Activated T-helper 17 cell treated with anti-CD3 and anti-CD28 coated beads, Interleukin-2, amount 50 U/mL, for 72 hours (primary cell): ENCODE results near the gene NR1I3. TPM values are rescaled to one million over a fixed set of nuclear protein-coding genes. Genes with fewer than 3 reads are reported as not detected.

ENCODE experiments used
- ATAC-seq: fragments of 150-1000 bp; cut with Tn5 transposase; replicated peaks from 2 replicates; pipeline ENCODE4 v1.10.0; 2021; ENCODE audit warnings: mild to moderate bottlenecking, moderate library complexity
- H3K27ac Mint-ChIP-seq: one replicate; pipeline ENCODE4 v1.8.0; 2022; ENCODE audit warnings: mixed read lengths
- H3K27me3 Mint-ChIP-seq: one replicate; pipeline ENCODE4 v1.8.0; 2022; ENCODE audit warnings: mixed read lengths
- H3K36me3 Mint-ChIP-seq: one replicate; pipeline ENCODE4 v1.8.0; 2022; ENCODE audit warnings: low read depth, mild to moderate bottlenecking, mixed read lengths
- H3K4me1 Mint-ChIP-seq: one replicate; pipeline ENCODE4 v1.8.0; 2022; ENCODE audit warnings: mixed read lengths
- H3K4me3 Mint-ChIP-seq: one replicate; pipeline ENCODE4 v1.8.0; 2022; ENCODE audit warnings: mild to moderate bottlenecking, mixed read lengths
- H3K9me3 Mint-ChIP-seq: one replicate; pipeline ENCODE4 v1.8.0; 2022; ENCODE audit warnings: mixed read lengths
- total RNA-seq, 2 donors: library from RNA; stranded (reverse); gene quantifications; one replicate each; pipeline ENCODE4 v1.2.3, GENCODE V29; 2022

The NR1I3 gene
- total RNA-seq, 2 donors from 2014 or later: not detected

- no peaks in the 10 kb centered on the region for H3K9me3 Mint-ChIP-seq
- H3K27me3 Mint-ChIP-seq: no peaks in the 10 kb centered on the region
- H3K27ac Mint-ChIP-seq: peak overlapping the region; percentile 79
- H3K4me1 Mint-ChIP-seq: peaks cover 8% of the 10 kb centered on the region
- H3K4me3 Mint-ChIP-seq: no peak overlapping the region
- peaks cover 19% of the 10 kb centered on the region for H3K36me3 Mint-ChIP-seq
- ATAC-seq: no peak
These were observed 19.5 kb downstream of the NR1I3 start for GRCh38 chr1:161218301-161219077.

DNA sequence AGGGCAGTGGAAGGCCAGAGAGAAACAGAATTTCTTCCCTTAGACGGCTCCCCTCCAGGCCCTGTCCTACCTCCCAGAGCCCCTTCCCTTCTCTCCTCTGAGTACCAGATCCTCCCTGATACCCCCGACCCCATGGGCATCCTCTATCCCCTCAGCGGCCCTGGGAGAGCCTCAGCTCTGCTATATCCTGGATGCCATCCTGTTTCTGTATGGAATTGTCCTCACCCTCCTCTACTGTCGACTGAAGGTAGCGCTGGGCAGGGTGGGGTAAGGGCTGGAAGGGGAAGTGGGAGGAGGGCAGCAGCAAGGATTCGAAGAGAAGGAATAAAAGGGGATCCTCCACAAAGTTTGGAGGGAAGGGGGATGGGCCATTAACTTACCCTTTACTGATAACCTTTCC lies 20.2 kb downstream of the NR1I3 start:
- no peaks in the 10 kb centered on the region for H3K9me3 Mint-ChIP-seq
- H3K27me3 Mint-ChIP-seq: no peaks in the 10 kb centered on the region
- H3K36me3 Mint-ChIP-seq: peaks cover 25% of the 10 kb centered on the region
- no peak overlapping the region for H3K4me3 Mint-ChIP-seq
- peak overlapping the region; percentile 79 for H3K27ac Mint-ChIP-seq
- ATAC-seq: no peak
- peaks cover 8% of the 10 kb centered on the region for H3K4me1 Mint-ChIP-seq

GRCh38 chr1:161216945-161217712 lies 20.9 kb downstream of the NR1I3 start:
- H3K4me3 Mint-ChIP-seq: peak overlapping the region; percentile 39
- H3K27me3 Mint-ChIP-seq: no peaks in the 10 kb centered on the region
- peaks cover 8% of the 10 kb centered on the region for H3K4me1 Mint-ChIP-seq
- H3K9me3 Mint-ChIP-seq: no peaks in the 10 kb centered on the region
- ATAC-seq: peak; percentile 90
- peak overlapping the region; percentile 79 for H3K27ac Mint-ChIP-seq
- peaks cover 32% of the 10 kb centered on the region for H3K36me3 Mint-ChIP-seq

GRCh38 chr1:161215076-161215475 lies 22.9 kb downstream of the NR1I3 start, which contains the start of gene FCER1G:
FCER1G (plus strand) TSS chr1:161215295; CDS start chr1:161215322, 27 bp downstream.
- peaks cover 8% of the 10 kb centered on the region for H3K4me1 Mint-ChIP-seq
- no peak within 1 kb of the TSS for H3K4me3 Mint-ChIP-seq

DNA sequence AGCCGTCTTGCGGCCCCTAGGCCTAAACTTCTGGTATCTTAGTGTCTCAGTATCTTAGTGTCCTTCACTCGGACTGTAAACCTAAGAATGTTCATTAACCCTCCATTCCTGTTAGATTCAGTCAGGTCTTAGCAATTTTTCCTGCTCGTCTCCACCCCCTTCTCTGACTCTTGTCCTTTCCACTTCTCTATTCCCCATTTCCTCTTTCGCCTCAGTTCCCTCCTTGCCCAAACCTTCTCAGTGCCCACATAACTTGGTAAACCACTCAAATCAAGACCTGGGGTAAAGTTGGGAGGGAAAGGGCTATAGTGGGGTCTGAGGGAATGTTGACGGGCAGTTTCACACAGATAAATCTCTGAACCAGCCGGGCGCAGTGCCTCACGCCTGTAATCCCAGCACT lies 23.6 kb downstream of the NR1I3 start:
- no peaks in the 10 kb centered on the region for H3K27me3 Mint-ChIP-seq
- no peak overlapping the region for H3K27ac Mint-ChIP-seq
- ATAC-seq: no peak
- H3K4me3 Mint-ChIP-seq: no peak overlapping the region
- H3K4me1 Mint-ChIP-seq: peaks cover 11% of the 10 kb centered on the region
- peaks cover 60% of the 10 kb centered on the region for H3K36me3 Mint-ChIP-seq
- no peaks in the 10 kb centered on the region for H3K9me3 Mint-ChIP-seq

More at GRCh38 chr1:161215076-161215475, 22.9 kb downstream of the NR1I3 start, which contains the start of gene FCER1G:
- ATAC-seq: no peak
- Mint-ChIP-seq H3K27me3 (no peaks in the 10 kb centered on the region), H3K9me3 (no peaks in the 10 kb centered on the region), H3K36me3 (peaks cover 53% of the 10 kb centered on the region), H3K27ac (no peak within 1 kb of the TSS)

DNA sequence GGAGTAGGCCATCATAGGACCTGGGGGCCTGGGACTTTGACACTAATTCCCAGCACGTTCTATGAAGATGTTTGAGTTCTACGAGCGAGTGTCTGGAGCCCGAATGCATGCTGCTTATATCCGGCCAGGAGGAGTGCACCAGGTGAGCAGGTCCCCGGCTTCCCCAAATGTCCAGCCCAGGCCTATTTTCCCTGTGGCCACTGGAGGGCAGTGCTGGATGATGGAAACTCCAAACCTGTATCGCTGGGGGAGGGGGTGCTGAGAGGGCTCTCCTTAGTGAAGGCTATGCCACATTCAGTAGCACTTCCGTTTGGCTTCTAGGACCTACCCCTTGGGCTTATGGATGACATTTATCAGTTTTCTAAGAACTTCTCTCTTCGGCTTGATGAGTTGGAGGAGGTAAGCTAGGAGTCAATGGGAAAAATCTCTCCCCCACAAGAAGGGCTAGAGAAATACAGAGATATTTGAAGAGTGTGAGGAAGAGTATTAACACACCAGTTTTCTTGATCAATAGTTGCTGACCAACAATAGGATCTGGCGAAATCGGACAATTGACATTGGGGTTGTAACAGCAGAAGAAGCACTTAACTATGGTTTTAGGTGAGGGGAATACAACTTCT lies 28.1 kb downstream of the NR1I3 start:
- Mint-ChIP-seq H3K36me3 (peaks cover 100% of the 10 kb centered on the region), H3K4me1 (peaks cover 11% of the 10 kb centered on the region), H3K27ac (no peak overlapping the region), H3K4me3 (no peak overlapping the region), H3K27me3 (no peaks in the 10 kb centered on the region), H3K9me3 (no peaks in the 10 kb centered on the region)
- peak; percentile 86 for ATAC-seq

DNA sequence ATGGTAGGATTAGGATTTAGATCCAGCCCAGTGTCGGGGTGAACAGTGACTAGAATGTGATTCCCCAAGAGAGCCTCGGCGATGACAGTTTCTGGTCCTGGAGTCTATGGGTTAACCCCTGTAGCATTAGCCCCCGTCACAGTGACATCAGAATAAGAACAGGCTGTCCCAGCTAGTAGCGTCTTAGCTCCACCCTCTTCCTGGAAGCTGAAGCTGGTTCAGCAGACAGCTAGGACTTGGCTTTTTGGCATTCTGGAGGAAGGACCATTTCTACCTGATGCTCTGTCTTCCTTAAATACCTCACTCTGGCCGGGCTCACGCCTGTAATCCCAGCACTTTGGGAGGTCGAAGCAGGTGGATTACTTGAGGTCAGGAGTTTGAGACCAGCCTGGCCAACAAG lies 30.8 kb downstream of the NR1I3 start:
- peaks cover 97% of the 10 kb centered on the region for H3K36me3 Mint-ChIP-seq
- H3K4me3 Mint-ChIP-seq: no peak overlapping the region
- no peak for ATAC-seq
- H3K4me1 Mint-ChIP-seq: peaks cover 21% of the 10 kb centered on the region
- H3K9me3 Mint-ChIP-seq: no peaks in the 10 kb centered on the region
- no peak overlapping the region for H3K27ac Mint-ChIP-seq
- no peaks in the 10 kb centered on the region for H3K27me3 Mint-ChIP-seq

GRCh38 chr1:161206411-161207140 lies 31.4 kb downstream of the NR1I3 start:
- peaks cover 21% of the 10 kb centered on the region for H3K4me1 Mint-ChIP-seq
- peak overlapping the region; percentile 72 for H3K27ac Mint-ChIP-seq
- H3K9me3 Mint-ChIP-seq: no peaks in the 10 kb centered on the region
- H3K4me3 Mint-ChIP-seq: no peak overlapping the region
- H3K27me3 Mint-ChIP-seq: no peaks in the 10 kb centered on the region
- peaks cover 93% of the 10 kb centered on the region for H3K36me3 Mint-ChIP-seq
- no peak for ATAC-seq

GRCh38 chr1:161201836-161202712 lies 35.9 kb downstream of the NR1I3 start, which contains the start of gene NDUFS2:
NDUFS2 (plus strand) TSS chr1:161202367; CDS start chr1:161202386, 19 bp downstream.
- Mint-ChIP-seq H3K36me3 (peaks cover 48% of the 10 kb centered on the region), H3K27ac (peak within 1 kb of the TSS; percentile 89), H3K4me1 (peaks cover 31% of the 10 kb centered on the region), H3K9me3 (no peaks in the 10 kb centered on the region), H3K4me3 (peak within 1 kb of the TSS; percentile 86), H3K27me3 (no peaks in the 10 kb centered on the region)
- peak; percentile 99 for ATAC-seq

DNA sequence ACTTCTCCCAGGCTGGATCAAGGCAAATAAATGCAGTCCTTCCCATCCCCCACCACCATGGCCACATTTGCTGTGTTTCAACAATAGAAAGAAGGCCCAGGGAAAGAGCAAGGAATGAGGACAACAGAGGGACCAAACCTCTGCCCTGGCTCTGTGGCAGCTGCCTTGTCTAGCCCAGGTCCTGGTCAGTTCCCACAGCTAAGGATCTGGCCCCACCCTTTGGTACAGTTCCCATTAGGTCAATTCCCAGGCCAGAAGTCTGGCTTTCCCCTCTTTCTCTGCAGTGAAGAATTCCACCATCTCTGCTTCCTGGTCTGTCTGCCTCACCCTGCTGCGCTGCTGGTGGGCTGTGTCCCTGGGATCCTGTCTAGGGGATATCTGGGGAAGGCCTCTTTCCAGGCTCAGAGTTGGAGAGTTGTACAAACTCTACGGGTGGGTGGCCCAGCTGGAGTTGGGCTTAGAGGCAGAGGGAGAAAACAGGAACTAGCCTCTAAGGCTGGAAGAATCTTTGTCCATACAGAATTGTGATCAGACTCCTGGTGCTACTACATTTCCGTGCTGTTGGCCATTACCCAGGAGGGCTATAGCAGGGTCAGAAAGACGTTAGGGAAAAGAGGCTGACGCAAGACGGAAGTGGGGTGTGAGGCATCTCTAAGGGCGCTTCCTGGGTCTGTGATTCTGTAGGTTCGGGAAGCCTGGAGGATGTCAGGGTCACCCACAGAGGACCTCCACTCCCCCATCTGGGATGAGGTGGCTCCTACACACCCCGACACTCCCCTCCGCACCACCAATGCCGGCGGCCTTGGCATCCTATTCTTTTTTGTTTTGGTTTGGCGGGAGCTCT lies 36.8 kb downstream of the NR1I3 start:
- H3K4me1 Mint-ChIP-seq: peaks cover 31% of the 10 kb centered on the region
- peak overlapping the region; percentile 86 for H3K4me3 Mint-ChIP-seq
- no peak for ATAC-seq
- H3K27me3 Mint-ChIP-seq: no peaks in the 10 kb centered on the region
- H3K36me3 Mint-ChIP-seq: peaks cover 40% of the 10 kb centered on the region
- peak overlapping the region; percentile 89 for H3K27ac Mint-ChIP-seq
- H3K9me3 Mint-ChIP-seq: no peaks in the 10 kb centered on the region

GRCh38 chr1:161200421-161200991 lies 37.5 kb downstream of the NR1I3 start:
- no peaks in the 10 kb centered on the region for H3K9me3 Mint-ChIP-seq
- no peaks in the 10 kb centered on the region for H3K27me3 Mint-ChIP-seq
- H3K4me3 Mint-ChIP-seq: peak overlapping the region; percentile 86
- peaks cover 31% of the 10 kb centered on the region for H3K4me1 Mint-ChIP-seq
- peaks cover 32% of the 10 kb centered on the region for H3K36me3 Mint-ChIP-seq
- ATAC-seq: peak; percentile 4
- H3K27ac Mint-ChIP-seq: peak overlapping the region; percentile 89

GRCh38 chr1:161199506-161200139 lies 38.4 kb downstream of the NR1I3 start:
- Mint-ChIP-seq H3K4me3 (peak overlapping the region; percentile 86), H3K36me3 (peaks cover 24% of the 10 kb centered on the region), H3K27me3 (no peaks in the 10 kb centered on the region), H3K9me3 (no peaks in the 10 kb centered on the region), H3K27ac (peak overlapping the region; percentile 89), H3K4me1 (peaks cover 25% of the 10 kb centered on the region)
- no peak for ATAC-seq
